ENCODE data around the gene TBKBP1. TPM values are rescaled to one million over a fixed set of nuclear protein-coding genes. Genes with fewer than 3 reads are reported as not detected.

TBKBP1 gene
- total and polyA plus RNA-seq, 9 of the 15 experiments (the other 6 are each of a cell fraction or from before 2014, with no cell fraction given): 0.03 to 15.6 (median 6.8) TPM

DNA sequence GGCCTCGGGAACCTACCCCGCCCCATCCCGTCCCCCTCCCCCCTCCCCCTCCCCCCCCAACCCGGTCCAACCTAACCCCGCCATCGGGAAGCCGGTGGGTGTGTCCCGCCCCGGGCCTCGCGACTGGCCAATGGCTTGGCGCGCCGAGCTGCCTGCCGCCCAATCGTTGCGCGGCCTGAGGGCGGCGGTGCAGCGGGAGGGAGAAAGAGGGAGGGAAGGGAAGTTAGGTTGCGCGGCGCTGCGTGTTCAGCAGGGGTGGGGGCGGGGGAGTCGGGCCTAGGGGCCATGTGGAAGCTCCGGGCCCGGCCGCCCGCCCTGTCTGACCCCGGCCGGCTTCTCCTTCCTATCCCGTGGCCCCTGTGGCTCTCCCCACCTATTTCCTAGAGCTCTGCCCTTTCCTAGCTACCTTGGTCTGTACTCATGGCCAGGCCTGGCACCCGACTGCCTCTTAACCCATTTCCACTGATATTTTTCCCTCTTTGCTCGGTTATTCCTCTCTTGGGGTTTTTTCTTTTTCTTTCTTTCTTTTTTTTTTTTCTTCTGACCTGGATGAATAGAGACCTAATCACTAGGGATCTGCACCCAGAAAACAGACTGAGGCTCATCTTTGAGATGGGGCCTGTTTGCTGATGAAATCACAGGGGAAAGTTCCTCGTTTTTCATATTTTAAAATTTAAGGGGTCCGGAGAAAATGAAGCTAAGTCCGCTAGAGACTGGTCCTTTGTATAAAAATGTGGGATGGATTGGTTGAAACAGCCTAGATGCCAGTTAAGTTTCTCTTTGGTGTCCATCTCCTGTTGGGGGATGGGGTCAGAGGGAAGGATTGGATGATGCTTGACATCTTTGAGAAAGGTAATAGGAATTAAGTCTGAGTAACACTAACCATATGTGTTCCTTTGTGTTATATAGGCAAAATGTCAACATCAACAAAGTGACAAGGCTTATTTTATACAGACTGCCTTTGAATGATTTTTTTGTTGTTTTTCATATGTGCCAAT lies 43.1 kb upstream of the TBKBP1 start:
- Histone ChIP-seq H3K36me3 (ENCODE audit: control insufficient read depth, insufficient read depth, low read length) (peaks cover 52% of the 10 kb centered on the region), H3K9ac (ENCODE audit: insufficient read depth in 1 of 2, low read depth in 2 of 2, low read length in 2 of 2) (peak overlapping the region; percentile 93 to 97), H3K4me3 (peak overlapping the region; percentile 86), H3K79me2 (ENCODE audit: control insufficient read depth, insufficient read depth, low read length) (peaks cover 69% of the 10 kb centered on the region), H3K4me1 (replicated peaks in 1 of 2; ENCODE audit: control insufficient read depth in 2 of 2, insufficient read depth in 2 of 2, low read length in 2 of 2) (peaks cover 13 to 30% of the 10 kb centered on the region in 2 experiments), H4K20me1 (replicated peaks; ENCODE audit: control insufficient read depth, insufficient read depth, low read length) (peaks cover 12% of the 10 kb centered on the region; the same call in 1 of the 2 replicates), H3K9me1 (ENCODE audit: control insufficient read depth, insufficient read depth, low read length) (no peaks in the 10 kb centered on the region), H2AFZ (ENCODE audit: low read depth, low read length) (peak overlapping the region; percentile 59), H3K27me3 (ENCODE audit: control insufficient read depth in 2 of 2, insufficient read depth in 2 of 2, low read length in 2 of 2) (no peaks in the 10 kb centered on the region), H3K4me2 (ENCODE audit: insufficient read depth, low read length) (peak overlapping the region; percentile 98), H3K9me3 (replicated peaks; ENCODE audit: control insufficient read depth, insufficient read depth, low read depth, low read length) (no peaks in the 10 kb centered on the region), H3K27ac (ENCODE audit: extremely low read depth, low read depth, low read length) (peak overlapping the region; percentile 93)
- ChIA-PET POLR2A (interaction anchor here (0.5 to 3.4 kb wide), 11 partner anchors 8 to 320 kb away, joined by 3 to 35 read pairs (median 4); partner anchors contain the start of gene SCRN2), CTCF (ENCODE audit: low intra/inter-chr PET ratio) (no interaction called here)
- in situ Hi-C loops (cut with MboI): no loop called here
- DNase-seq (ENCODE audit: extremely low read depth in 1 of 4, low spot score in 3 of 4) (peak; percentile 90 to 99 (median 94)), FAIRE-seq (peak; percentile 72), ATAC-seq (peak; percentile 81)
- WGBS (ENCODE audit: insufficient coverage, low coverage, missing lambda C conversion rate): under 1% methylated on average over 12 of the region's 39 CpGs
- intact Hi-C loops (cut with micrococcal nuclease): no loop called here
- BruUV-seq (replicated peaks): no TSS peak
- TF ChIP-seq NFATC3 (IDR thresholded peaks at IDR 0.05) (no peak), MAZ (CRISPR knock-in tag; conservative IDR thresholded peaks at IDR 0.05 in 1 of 2, IDR thresholded peaks at IDR 0.05 in 1 of 2) (peak; percentile 90 to 97)
- TF ChIP-seq, protein P1, sequence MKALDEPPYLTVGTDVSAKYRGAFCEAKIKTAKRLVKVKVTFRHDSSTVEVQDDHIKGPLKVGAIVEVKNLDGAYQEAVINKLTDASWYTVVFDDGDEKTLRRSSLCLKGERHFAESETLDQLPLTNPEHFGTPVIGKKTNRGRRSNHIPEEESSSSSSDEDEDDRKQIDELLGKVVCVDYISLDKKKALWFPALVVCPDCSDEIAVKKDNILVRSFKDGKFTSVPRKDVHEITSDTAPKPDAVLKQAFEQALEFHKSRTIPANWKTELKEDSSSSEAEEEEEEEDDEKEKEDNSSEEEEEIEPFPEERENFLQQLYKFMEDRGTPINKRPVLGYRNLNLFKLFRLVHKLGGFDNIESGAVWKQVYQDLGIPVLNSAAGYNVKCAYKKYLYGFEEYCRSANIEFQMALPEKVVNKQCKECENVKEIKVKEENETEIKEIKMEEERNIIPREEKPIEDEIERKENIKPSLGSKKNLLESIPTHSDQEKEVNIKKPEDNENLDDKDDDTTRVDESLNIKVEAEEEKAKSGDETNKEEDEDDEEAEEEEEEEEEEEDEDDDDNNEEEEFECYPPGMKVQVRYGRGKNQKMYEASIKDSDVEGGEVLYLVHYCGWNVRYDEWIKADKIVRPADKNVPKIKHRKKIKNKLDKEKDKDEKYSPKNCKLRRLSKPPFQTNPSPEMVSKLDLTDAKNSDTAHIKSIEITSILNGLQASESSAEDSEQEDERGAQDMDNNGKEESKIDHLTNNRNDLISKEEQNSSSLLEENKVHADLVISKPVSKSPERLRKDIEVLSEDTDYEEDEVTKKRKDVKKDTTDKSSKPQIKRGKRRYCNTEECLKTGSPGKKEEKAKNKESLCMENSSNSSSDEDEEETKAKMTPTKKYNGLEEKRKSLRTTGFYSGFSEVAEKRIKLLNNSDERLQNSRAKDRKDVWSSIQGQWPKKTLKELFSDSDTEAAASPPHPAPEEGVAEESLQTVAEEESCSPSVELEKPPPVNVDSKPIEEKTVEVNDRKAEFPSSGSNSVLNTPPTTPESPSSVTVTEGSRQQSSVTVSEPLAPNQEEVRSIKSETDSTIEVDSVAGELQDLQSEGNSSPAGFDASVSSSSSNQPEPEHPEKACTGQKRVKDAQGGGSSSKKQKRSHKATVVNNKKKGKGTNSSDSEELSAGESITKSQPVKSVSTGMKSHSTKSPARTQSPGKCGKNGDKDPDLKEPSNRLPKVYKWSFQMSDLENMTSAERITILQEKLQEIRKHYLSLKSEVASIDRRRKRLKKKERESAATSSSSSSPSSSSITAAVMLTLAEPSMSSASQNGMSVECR (CRISPR knock-in tag; IDR thresholded peaks at IDR 0.05): peak; percentile 65; the same call in 1 of the 2 replicates
- TF ChIP-seq, protein P2, sequence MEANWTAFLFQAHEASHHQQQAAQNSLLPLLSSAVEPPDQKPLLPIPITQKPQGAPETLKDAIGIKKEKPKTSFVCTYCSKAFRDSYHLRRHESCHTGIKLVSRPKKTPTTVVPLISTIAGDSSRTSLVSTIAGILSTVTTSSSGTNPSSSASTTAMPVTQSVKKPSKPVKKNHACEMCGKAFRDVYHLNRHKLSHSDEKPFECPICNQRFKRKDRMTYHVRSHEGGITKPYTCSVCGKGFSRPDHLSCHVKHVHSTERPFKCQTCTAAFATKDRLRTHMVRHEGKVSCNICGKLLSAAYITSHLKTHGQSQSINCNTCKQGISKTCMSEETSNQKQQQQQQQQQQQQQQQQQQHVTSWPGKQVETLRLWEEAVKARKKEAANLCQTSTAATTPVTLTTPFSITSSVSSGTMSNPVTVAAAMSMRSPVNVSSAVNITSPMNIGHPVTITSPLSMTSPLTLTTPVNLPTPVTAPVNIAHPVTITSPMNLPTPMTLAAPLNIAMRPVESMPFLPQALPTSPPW (CRISPR knock-in tag; IDR thresholded peaks at IDR 0.05): peak; percentile 94
